ENCODE data around the gene DPYD. TPM values are rescaled to one million over a fixed set of nuclear protein-coding genes. Genes with fewer than 3 reads are reported as not detected.

Gene DPYD
- total RNA-seq, 4 donors from 2014 or later: 35.7 to 65.4 (median 43.7) TPM

DNA sequence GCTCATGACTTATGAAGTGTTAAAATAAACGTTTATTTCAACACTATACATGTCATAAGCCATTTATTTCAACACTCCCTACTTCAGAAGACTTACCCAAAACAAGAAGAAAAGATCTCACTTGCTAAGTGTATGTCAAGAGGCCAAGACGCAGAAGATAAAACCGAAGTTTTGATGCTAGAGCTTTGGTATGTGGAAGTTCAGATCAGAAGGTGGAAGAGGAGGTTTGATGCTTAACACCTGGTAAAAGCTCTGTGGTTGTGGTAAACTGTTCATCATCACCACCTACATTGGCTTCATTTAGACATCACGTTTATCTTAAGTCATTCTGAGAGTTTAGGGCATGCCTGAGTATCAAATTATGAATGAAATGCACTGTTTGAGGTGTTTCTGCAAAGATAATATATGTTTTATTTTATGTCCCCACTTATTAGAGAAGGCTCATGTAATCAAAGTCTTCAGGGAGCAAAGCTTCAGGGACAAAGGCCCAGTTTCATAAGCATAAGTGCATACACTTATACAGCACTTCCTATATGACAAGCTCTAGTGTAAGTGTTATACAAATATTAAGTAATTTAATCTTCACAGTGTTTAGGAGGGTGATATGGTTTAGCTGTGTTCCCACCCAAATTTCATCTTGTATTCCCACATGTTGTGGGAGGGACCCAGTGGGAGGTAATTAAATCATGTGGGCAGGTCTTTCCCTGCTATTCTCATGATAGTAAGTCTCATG, 665.9 kb downstream of the DPYD start:
- no peaks in the 10 kb centered on the region for H3K27me3 ChIP-seq
- 80 to 81% methylated on average over 4 of the region's 4 CpGs for WGBS, 2 donors
- no peak overlapping the region for H3K4me3 ChIP-seq
- peaks cover 0 to 8% (median 0%) of the 10 kb centered on the region in 4 donors for H3K4me1 ChIP-seq
- no peaks in the 10 kb centered on the region for H3K36me3 ChIP-seq
- no peaks in the 10 kb centered on the region for H3K9me3 ChIP-seq
- H3K27ac ChIP-seq: no peak overlapping the region
- TF ChIP-seq, protein P1, sequence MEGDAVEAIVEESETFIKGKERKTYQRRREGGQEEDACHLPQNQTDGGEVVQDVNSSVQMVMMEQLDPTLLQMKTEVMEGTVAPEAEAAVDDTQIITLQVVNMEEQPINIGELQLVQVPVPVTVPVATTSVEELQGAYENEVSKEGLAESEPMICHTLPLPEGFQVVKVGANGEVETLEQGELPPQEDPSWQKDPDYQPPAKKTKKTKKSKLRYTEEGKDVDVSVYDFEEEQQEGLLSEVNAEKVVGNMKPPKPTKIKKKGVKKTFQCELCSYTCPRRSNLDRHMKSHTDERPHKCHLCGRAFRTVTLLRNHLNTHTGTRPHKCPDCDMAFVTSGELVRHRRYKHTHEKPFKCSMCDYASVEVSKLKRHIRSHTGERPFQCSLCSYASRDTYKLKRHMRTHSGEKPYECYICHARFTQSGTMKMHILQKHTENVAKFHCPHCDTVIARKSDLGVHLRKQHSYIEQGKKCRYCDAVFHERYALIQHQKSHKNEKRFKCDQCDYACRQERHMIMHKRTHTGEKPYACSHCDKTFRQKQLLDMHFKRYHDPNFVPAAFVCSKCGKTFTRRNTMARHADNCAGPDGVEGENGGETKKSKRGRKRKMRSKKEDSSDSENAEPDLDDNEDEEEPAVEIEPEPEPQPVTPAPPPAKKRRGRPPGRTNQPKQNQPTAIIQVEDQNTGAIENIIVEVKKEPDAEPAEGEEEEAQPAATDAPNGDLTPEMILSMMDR (IDR thresholded peaks at IDR 0.05): no peak
- TF ChIP-seq EP300 (IDR thresholded peaks at IDR 0.05) (no peak), POLR2A (IDR thresholded peaks at IDR 0.05) (no peak)
- no peak for DNase-seq (ENCODE audit: low spot score in 2 of 2)

DNA sequence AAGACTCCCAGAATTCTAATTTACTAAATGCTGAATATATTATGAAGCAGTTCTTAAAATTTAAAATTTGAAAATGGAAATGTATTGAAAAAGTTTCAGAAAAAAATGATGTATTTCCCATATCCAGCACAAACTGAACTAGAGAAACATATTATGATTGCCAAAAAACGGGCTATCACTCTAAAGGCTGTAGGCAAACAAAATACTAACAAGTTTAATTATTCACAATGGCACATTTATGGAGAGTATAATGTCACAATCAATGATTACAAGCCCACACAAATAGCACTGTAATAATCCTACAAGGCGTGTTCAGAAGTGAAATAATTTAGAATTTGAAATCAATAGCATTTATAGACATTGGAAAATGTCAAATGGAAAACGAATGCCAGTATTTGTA, 667.9 kb downstream of the DPYD start:
- Histone ChIP-seq H3K27ac (no peak overlapping the region), H3K9me3 (no peaks in the 10 kb centered on the region), H3K36me3 (no peaks in the 10 kb centered on the region), H3K27me3 (no peaks in the 10 kb centered on the region), H3K4me3 (no peak overlapping the region), H3K4me1 (peaks cover 0 to 8% (median 0%) of the 10 kb centered on the region in 4 donors)
- TF ChIP-seq POLR2A (IDR thresholded peaks at IDR 0.05) (no peak), EP300 (IDR thresholded peaks at IDR 0.05) (no peak)
- TF ChIP-seq, protein P1 (IDR thresholded peaks at IDR 0.05): no peak
- no peak for DNase-seq (ENCODE audit: low spot score in 2 of 2)
- WGBS, 2 donors: 53 to 57% methylated on average over 3 of the region's 3 CpGs

DNA sequence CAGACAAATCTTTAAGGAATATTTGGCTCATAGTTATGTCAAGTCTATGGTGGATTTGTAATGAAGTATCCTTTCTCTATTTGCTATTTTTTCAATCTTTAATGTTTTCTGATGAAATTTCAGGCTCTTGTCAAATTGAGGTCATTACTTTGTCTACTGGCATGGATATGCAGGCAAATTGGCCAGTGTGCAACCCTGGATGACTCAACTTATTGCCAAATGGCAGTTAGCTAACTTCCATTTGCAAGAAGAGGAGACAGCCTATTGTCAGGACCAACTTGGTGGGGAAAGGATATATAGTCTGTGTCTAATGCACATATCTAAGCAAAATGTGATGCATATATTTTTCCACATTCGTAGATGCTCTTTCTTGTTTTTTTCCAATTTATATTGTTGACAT, 668.8 kb downstream of the DPYD start:
- H3K27ac ChIP-seq: no peak overlapping the region
- WGBS, 2 donors: 52 to 58% methylated on average over 1 of the region's 1 CpG
- TF ChIP-seq EP300 (IDR thresholded peaks at IDR 0.05) (peak in 1 of 2 donors; percentile 30), POLR2A (IDR thresholded peaks at IDR 0.05) (no peak)
- TF ChIP-seq, protein P1 (IDR thresholded peaks at IDR 0.05): no peak
- H3K4me3 ChIP-seq: no peak overlapping the region
- DNase-seq (ENCODE audit: low spot score in 2 of 2): peak in 1 of 2 donors; percentile 12
- peaks cover 0 to 14% (median 0%) of the 10 kb centered on the region in 4 donors for H3K4me1 ChIP-seq
- H3K27me3 ChIP-seq: no peaks in the 10 kb centered on the region
- H3K36me3 ChIP-seq: no peaks in the 10 kb centered on the region
- no peaks in the 10 kb centered on the region for H3K9me3 ChIP-seq

DNA sequence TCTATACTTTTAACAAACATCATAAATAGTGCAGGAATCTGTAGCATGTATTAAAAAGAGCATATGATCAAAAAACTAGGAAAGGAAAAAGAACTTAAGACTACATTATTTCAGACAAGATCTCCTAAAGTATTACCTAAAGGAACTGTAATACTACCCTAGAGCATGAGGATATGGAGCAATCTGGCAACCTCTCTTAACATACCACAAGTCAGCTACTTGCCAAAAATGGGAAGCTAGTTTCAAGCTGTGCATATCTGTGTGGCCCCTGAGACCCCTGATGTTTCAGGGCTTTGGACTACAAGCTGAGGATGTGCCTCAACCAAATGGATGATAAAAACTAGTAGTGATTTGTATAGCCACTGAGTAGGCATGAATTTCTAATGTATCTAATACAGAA, 673.6 kb downstream of the DPYD start:
- Histone ChIP-seq H3K27ac (no peak overlapping the region), H3K9me3 (no peaks in the 10 kb centered on the region), H3K36me3 (no peaks in the 10 kb centered on the region), H3K27me3 (no peaks in the 10 kb centered on the region), H3K4me1 (peaks cover 0 to 32% (median 0%) of the 10 kb centered on the region in 4 donors), H3K4me3 (no peak overlapping the region)
- TF ChIP-seq, protein P1 (IDR thresholded peaks at IDR 0.05): no peak
- TF ChIP-seq EP300 (IDR thresholded peaks at IDR 0.05) (no peak), POLR2A (IDR thresholded peaks at IDR 0.05) (no peak)
- DNase-seq (ENCODE audit: low spot score in 2 of 2): no peak

DNA sequence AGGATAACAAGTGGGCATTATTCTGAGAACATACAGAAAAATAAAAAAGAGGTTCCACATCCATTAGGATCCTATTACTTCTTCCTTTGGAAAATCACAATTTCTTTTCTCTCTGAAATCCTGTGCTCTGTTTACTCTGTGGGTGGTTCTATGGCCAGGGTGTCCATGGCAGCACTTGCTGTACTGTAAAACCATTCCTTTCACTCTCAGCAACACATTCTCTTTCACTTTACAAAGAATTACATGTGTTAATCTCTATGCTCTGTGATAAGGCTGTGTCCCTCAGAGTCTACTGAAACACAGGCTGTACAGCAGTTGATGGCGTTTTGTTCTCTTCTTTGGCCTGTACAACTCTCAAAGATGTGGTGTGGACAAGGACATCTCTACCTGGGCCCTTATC, 675.2 kb downstream of the DPYD start:
- Histone ChIP-seq H3K27ac (peak overlapping the region in 2 of 4 donors; percentile 60 to 61), H3K4me1 (peaks cover 0 to 28% (median 0%) of the 10 kb centered on the region in 4 donors), H3K4me3 (peak overlapping the region in 1 of 4 donors; percentile 3), H3K36me3 (no peaks in the 10 kb centered on the region), H3K9me3 (no peaks in the 10 kb centered on the region), H3K27me3 (no peaks in the 10 kb centered on the region)
- WGBS, 2 donors: 21 to 65% methylated on average over 1 of the region's 1 CpG
- no peak for DNase-seq (ENCODE audit: low spot score in 2 of 2)
- no peak for TF ChIP-seq POLR2A (IDR thresholded peaks at IDR 0.05)
- TF ChIP-seq, protein P1 (IDR thresholded peaks at IDR 0.05): no peak
- no peak for TF ChIP-seq EP300 (IDR thresholded peaks at IDR 0.05)

Measured in tibial nerve (tissue), 4 donors.